Superior temporal gyrus (tissue), 1 donor: ENCODE results near the gene PRTFDC1.

Experiments
- DNase-seq: peaks from one replicate; pipeline ENCODE4 v3.0.0-alpha.2; 2016; ENCODE audit errors: extremely low spot score

Gene PRTFDC1

DNA sequence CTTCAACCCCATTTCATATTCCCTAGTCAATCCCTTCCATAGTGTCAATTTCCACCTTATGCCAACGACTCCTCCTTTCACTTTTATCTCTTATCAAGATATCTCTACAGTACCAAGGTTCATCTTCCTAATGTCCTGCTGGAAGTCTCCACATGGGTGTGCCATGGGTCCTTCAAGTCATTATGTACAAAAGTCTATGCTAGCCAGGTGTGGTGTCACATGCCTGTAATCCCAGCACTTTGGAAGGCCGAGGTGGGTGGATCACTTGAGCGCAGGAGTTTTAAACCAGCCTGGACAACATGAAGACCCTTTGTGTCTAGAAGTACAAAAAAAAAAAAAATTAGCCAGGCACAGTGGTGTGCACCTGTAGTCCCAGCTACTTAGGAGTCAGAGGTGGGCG is 47.6 kb downstream of the PRTFDC1 start:
- no peak for DNase-seq

DNA sequence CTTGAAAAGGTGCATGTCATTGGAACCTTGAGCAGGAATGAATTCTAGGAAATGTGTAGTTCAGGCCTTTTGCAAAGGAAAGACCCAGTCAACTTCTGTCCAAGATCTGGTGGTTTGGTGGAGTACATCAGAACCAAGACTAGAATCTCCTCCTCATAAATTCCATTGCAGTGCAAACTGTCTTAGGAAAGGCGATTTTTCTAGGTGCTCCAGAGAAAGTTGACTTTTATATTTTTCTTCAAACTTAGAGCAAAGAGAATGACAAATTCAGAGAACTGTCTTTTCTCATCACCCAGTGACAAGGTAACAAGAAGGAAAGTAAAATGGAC is 50.0 kb downstream of the PRTFDC1 start:
- no peak for DNase-seq

DNA sequence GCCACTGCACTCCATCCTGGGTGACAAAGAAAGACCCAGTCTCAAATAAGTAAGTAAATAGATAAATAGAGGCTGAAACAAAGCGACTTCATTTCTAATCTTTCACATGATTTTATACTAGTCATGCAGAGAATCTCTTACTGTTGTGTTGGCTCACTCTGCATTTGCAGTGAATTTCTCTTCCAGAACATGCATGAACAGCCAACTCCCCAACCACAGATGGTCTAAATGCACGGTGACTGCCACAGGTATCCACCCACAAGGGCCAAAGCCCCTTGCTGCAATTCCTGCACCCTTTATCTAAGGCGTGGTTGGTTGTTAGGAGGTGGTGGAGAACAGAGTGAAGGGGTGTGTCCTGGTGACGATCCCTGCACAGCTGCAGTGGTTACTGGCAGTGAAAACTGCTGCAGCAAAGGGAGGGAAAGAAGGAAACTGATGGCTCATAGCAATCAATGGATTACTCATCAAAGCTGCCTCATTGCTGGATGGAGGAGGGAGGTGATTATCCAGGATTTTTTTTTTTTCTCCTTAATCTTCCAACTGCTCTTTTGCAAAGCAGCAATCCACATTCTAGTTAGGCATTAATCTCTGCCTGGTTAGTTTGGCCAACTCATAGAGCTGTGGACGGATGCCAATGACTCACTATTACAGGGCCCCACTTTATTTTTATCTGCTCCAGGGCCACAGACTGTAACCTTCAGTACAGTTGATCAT is 50.6 kb downstream of the PRTFDC1 start:
- peak; percentile 75 for DNase-seq

DNA sequence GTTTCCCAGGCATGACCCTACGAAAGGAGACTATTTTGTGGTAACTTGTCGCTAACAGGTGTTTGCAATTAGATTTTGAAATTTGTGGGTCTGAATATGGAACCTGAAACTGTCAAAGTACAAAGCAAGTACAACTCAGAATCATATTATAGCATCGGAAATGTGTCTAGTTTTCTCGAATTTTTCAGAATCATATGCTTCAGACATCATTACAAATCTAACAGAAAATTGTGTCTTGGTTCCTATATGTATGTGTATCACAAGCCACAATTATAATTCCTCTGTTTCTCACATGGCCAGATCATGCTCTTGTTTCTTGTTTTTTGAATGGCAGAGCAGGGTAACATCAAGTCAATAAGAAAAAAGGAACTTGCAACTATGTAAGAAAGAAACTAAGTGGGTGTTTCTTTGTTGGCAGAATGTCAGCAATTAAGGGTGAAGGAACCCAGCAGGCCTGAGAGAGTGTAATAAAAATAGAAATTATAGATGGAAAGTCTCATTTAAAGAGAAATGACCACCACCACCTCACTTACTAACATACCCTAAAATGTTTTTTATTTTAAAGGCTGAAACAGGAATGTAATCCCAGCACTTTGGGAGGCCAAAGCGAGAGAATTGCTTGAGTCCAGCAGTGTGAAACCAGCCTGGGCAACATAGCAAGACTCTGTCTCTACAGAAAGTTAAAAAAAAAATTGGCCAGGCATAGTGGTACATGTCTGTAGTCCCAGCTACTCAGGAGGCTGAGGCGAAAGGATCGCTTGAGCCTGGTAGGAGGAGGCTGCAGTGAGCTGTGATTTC is 51.3 kb downstream of the PRTFDC1 start:
- DNase-seq: peak; percentile 72

DNA sequence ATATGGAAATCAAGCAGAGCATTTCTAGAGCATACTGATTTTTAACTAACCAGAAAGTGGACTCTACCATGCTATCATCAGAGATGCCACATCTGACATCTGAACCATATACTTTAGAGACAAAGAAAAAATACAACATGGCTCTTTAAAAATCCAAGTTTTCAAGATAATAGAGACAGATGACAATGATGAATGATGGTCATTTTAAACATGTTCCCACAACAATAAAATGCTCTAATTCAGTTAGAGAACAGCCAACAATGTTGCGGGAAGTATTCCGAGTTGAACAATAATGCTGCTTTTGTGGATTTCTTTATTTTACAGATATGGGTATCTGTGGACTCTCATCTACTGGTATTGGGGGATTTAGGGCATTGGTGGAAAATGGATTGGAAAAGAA is 52.8 kb downstream of the PRTFDC1 start:
- DNase-seq: no peak

DNA sequence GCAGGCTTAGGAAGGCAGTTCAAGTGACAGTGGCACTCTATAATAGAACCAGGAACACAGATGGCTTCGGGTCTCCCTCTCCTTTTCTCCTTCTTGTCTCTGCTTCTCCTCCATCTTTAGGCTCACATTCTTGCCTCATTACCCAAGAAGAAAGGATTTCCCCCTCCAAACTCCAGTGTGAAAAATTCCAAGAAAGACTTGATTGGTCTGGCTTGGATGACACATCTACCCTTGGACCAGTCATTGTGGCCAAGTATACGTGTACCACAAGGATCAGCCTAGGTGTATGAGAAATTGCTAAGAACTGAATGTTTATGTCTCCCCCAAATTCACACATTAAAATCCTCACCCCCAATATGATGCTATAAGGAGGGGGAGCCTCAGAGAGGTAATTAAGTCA is 53.9 kb downstream of the PRTFDC1 start:
- DNase-seq: no peak

DNA sequence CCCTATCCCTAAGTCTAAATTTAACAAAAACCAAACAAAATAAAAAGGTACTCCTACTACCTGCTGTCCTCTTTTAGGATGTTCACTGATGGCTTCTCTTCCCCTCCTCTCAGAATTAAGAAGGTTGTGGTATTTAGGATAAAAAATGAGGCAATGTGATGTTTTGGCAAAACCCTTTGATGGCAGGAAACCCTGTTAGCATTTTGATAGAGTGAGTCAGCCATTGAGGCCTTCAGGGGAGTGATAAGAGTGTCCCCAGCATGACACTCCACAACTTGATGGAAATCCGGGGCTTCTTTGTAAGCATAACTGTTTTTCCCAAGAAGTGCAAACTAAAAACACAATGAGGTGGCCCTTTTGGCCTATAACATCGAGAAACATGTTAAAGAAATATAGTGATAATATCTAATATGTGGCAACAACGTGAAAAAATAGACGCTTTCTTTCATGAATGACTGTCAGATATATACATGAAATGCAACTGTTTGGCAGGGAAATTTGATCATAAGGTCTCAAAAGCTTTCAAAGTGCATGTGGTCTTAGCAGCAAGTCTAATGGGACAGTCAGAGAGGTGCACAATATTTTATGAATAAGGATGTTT is 55.0 kb downstream of the PRTFDC1 start:
- no peak for DNase-seq

DNA sequence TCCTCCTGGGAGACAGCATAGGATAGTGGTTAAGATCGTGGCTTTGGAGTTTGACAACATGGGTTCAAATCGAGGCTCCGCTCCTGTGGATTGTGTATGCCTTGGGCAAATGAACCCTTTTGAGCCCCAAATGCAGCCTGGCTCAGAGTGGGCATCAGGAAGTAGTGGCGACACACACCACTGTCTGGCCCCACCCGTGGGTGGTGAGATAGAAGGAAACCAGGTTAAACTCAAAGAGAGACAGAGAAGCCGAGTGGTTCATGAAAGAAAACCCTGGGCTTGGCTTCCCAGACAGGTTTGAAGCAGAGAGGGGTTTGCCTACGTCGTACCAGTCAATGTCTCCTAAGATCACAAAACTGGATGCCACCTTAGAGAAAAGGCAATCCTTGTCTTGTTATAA is 57.7 kb downstream of the PRTFDC1 start:
- no peak for DNase-seq

DNA sequence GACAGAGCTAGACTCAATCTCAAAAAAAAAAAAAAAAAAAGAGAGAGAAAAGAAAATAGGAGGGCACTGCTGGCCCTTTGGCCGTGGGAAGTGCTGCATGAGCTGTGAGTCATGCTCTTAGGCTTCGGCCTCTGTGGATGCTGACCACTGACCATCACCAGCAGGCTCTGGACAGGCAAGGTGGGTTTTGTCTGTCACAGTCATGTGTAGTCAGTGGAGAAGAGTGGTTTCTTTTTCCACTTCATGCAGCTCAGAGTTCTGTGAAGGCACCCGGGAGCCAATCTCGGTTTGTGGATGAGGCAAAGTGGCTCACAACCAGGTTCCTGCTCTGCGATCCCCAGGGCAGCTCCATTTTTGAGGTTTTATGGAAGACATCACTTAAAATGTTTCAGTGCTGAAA is 58.1 kb downstream of the PRTFDC1 start:
- no peak for DNase-seq

DNA sequence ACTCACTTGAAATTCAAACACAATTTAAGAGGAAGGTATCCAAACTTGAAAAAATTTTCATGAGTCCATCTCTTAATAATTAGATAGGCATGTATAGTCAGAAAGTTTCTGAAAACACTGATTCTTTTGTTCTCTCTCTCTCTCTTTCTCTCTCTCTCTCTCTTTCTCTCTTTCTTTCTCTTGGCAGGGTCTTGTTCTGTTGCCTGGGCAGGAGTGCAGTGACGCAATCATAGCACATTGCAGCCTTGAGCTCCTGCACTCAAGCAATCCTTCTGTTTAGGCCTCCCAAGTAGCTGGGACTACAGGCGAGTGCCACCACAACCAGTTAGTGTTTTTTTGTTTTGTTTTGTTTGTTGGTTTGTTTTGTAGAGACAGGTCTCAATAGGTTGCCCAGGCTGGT is 59.3 kb downstream of the PRTFDC1 start:
- DNase-seq: no peak

DNA sequence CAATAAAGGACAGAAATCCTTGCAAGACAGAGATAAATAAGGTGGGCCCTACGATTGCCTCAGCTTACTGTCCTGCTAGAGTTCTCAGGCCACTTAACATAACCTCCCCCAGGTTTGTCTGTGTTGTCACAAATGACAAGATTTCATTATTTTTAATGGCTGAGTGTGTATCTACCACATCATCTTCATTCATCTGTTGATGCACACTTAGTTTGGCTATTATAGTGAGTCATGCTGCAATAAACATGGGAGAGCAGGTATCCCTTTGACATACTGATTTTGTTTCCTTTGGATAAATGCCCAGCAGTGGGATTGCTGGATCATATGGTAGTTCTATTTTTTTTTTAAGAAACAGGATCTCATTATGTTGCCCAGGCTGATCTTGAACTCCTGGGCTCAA is 60.6 kb downstream of the PRTFDC1 start:
- no peak for DNase-seq

DNA sequence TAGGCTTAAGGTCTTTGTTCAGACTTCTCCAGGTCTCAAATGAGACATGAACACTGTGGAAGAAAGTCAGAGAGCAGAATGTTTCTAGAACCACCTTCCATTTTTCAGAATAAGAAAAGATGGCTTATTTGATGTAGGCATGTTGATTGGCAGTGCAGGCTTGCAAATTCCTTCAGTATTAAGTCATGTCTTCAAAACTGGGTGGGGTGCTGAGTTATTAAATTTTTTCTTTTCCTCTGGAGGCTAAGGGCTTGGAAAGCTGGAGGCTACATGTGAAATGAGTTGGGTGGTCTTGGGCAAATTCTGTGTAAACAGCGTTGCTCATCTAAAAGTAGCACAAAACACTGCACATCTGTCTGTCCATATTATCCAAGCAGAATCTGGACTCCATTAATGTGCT is 62.8 kb downstream of the PRTFDC1 start:
- DNase-seq: no peak

DNA sequence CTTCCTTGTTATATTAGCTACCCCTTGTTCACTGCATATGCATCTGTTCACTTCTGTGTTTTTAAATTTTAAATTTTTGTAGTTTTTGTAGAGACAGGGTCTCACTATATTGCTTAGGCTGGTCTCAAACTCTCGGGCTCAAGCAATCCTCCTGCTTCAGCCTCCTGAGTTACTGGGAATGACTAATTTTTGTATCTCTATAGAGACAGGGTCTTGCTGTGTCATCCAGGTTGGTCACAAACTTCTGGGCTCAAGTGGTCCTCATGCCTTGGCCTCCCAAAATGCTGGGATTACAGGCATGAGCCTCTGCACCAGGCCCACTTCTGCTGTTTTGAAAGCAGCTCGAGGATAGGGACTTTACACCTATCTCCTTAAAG is 64.6 kb downstream of the PRTFDC1 start:
- no peak for DNase-seq

DNA sequence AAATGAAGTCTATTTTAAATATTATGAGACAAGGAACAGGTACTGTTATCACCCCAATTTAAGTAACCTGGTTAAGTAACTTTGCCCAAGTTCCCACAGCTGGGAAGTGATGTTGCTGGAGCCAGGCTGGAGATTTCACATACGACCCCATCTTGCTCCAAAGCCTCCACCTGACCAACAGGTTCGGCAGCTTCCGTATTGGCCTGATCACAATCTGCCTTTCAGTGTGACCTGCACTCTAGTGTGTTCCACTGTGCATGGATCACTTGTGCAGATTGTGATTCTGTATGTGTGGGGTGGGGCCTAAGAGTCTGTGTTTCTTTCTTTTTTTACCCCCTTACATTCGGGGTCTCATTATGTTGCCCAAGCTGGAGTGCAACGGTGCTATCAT is 66.1 kb downstream of the PRTFDC1 start:
- DNase-seq: no peak

DNA sequence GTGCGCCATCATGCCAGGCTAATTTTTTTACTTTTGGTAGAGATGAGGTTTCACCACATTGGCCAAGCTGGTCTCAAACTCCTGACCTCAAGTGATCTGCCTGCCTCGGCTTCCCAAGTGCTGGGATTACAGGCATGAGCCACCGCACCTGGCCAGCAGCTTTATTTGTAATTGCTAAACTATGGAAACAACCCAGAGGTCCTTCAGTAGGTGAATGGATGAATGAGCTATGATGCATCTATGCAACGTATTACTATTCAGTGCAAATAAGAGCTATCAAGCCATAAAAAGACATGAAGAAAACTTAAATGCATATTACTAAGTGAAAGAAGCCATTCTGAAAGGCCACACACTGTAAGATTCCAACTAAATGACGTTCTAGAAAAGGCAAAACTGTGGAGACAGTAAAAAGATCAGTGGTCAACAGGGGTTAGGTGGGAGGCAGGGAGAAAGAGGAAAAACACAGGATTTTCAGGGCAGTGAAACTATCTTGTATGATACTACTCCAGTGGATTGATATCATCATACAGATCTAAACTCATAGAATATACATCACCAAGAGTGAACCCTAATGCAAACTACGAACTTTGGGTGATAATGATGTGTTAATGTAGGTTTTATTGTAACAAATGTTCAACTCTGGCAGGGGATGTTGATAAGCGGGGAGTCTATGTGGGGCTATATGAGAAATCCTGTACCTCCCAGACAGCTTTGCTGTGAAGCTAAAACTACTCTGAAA is 66.7 kb downstream of the PRTFDC1 start:
- DNase-seq: no peak

DNA sequence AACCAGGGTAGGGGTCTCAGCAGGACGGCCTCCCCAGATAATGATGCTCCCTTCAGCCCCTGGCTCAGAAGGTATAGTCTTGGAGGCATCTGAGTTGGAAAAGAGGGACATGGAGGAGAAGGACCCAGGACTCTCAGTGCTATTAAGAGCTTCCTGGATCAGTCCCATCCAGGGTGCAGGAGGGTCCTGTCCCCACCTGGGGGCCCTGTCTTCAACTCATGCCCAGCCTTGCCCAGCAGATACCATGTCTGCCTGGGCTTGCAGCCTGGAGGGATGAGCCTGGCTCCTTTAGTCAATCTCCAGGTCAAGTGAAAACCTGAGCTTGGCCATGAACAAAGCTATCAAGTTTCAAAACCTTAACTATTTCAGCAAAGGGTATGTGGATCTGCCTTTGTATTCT is 67.6 kb downstream of the PRTFDC1 start:
- DNase-seq: no peak

DNA sequence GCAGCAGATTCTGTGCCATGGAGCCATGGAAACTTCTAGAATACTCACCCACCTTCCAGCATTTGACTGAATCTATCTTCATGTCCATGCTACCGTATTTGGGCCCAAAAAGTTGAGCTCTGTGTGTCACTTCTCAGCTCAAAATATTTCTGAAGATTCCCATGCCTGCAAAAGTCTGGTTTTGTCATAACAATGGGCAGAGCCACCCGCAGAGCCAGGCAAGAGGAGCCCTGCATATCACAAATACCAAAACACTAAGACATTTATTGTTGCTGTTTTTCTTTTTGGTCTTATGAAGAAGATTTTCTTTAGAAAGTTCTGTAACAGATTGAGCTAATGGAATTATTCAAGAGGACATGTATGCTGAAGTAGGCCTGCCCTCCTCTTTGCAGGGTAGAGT is 68.1 kb downstream of the PRTFDC1 start:
- no peak for DNase-seq

DNA sequence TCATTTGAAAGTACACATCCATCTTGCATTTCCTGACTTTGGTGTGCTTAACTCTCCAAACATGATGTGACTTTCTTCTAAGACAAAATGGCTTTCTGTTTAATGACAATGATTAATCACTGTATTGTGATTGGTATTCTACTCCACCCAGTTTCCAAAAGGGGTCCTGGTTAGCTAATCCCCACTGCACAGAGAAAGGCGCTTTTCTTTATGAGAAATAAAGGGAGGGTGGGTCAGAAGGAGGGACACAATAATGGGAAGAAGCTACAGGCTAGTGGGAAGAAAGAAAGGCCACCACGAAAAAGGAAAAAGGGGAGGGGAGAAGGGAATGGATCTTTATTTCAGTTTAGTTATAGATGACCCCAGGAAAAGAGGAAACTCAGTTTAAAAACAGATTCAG is 69.2 kb downstream of the PRTFDC1 start:
- no peak for DNase-seq

DNA sequence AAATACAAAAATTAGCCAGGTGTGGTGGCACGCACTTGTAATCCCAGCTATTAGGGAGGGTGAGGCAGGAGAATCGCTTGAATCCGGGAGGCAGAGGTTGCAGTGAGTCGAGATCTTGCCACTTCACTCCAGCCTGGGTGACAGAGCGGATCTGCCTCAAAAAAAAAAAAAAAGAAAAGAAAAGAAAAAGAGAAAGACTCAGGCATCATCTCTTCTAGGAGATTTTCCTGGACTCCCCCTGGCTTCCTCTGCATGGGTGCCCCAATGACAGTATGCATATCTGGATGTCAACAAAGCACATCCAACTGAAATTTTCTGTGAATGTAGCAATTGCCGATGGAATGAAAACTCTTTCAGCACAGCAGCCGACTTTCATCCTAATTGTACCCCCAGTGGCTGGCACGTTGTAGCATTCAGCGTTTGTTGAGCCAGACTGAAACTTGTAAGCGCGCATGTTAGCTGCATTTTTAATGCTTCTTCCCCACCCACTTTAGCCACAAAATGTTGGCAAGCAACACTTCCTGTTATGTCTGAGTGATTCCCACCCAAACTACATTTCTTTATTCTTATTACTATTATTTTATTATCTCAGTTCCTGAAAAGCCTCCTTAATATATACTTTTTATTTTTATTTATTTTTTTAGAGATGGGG is 70.2 kb downstream of the PRTFDC1 start:
- DNase-seq: no peak

DNA sequence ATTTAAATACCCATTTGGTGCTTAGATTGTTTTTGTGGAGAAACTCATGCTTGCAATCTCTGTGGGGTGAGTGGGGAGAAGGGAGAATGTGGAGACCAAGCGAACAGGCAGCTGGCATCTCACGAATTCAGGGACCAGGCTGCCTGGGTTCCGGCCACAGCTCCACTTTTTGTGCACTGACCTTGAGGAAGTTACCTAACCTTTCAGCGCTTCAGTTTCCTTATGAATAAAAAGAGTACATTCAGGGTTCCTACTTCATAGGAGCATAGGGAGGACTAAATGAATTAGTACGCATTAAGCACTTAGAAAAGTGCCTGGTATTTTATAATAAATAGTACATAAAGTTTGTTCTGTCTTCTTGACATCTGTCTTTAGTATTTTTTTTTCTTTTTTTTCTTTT is 72.5 kb downstream of the PRTFDC1 start:
- no peak for DNase-seq

DNA sequence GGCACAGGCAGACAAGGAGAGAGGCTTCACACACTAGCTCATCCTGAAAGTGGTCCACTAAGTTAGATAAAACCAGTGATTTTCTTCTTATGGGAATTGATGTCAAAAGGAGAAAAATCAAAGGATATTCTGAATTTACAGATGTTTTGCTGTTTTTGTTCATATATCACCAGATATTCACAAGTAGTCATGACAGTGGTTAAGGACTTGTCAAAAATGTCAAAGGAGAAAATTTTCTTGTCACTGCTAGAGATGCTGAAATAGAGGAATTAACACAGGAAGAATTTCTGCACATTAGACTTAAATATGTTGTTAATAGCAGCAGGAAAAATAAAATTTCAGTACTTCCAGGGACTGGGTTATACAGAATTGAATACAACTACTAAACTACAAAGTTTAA is 78.3 kb downstream of the PRTFDC1 start:
- DNase-seq: no peak

DNA sequence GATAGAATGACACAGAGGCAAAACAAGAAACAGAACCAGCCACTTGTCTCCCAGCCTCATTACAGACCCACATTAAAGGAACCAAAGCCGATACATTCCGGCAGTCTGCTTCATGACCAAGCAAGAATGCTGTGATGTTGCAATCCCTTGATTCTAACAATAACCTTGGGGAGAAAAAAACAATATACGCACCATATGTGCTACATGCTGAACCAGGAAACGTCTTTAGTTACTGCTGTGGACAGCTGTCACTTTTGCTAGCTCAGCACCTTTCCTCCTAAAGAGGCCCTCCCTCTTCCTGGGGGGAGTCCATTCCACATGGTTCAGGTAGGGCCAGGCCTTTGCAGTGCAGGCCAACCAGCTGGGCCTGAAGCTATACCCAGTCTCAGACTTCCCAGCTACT is 79.1 kb downstream of the PRTFDC1 start:
- peak; percentile 80 for DNase-seq
